ENCODE measurements around the gene C8G. TPM values are rescaled to one million over a fixed set of nuclear protein-coding genes. Genes with fewer than 3 reads are reported as not detected.

C8G gene
- total and polyA plus RNA-seq, 2 of the 8 experiments (the other 6 are each of a cell fraction or from before 2014, with no cell fraction given) = 0.62 to 0.80 TPM

GRCh38 chr9:136931611-136932130, 13.4 kb upstream of the C8G start:
- Histone ChIP-seq H2AK5ac (ENCODE audit: low read depth, low read length) (no peak overlapping the region), H2BK20ac (ENCODE audit: low read length) (no peak overlapping the region), H3K4ac (replicated peaks; ENCODE audit: insufficient read length, low read depth, low read length) (no peak overlapping the region), H3K56ac (replicated peaks; ENCODE audit: insufficient read length, low read depth, low read length) (no peak overlapping the region), H3K4me3 (ENCODE audit: extremely low read depth in 1 of 4, insufficient read depth in 2 of 4, low read depth in 3 of 4, low read length in 4 of 4) (no peak overlapping the region), H3K23me2 (ENCODE audit: low read depth, low read length) (no peaks in the 10 kb centered on the region), H3K9me3 (ENCODE audit: insufficient read depth in 2 of 2, low read depth in 1 of 2, low read length in 1 of 2) (no peaks in the 10 kb centered on the region; a peak in 1 of 4 replicates), H2AFZ (ENCODE audit: low read length) (no peak overlapping the region), H3K18ac (ENCODE audit: extremely low read depth, low read length) (no peak overlapping the region), H3K79me1 (ENCODE audit: low read depth, low read length) (no peaks in the 10 kb centered on the region; the same call in 1 of the 2 replicates), H2BK15ac (ENCODE audit: low read length) (no peak overlapping the region), H3K4me2 (ENCODE audit: insufficient read depth in 1 of 2, low read depth in 2 of 2, low read length in 2 of 2) (no peak overlapping the region), H3K36me3 (ENCODE audit: control insufficient read depth in 2 of 4, insufficient read depth in 4 of 4, low read length in 3 of 4) (peaks cover 2 to 15% (median 4%) of the 10 kb centered on the region in 4 experiments; a peak in 5 of 8 replicates), H4K5ac (ENCODE audit: insufficient read length, low read depth, low read length) (no peak overlapping the region), H3K23ac (ENCODE audit: insufficient read length) (no peak overlapping the region), H3K4me1 (replicated peaks in 1 of 4; ENCODE audit: control insufficient read depth in 3 of 4, insufficient read depth in 4 of 4, low read length in 3 of 4) (peaks cover 0 to 6% (median 0%) of the 10 kb centered on the region in 4 experiments; a peak in 2 of 7 replicates), H2BK12ac (ENCODE audit: low read depth, low read length) (no peak overlapping the region), H4K20me1 (replicated peaks in 1 of 2; ENCODE audit: control insufficient read depth in 1 of 2, insufficient read depth in 2 of 2, low read length in 2 of 2) (peaks cover 0 to 12% of the 10 kb centered on the region in 2 experiments), H2BK5ac (ENCODE audit: low read depth, low read length) (no peak overlapping the region), H3K9ac (replicated peaks in 1 of 4; ENCODE audit: extremely low read depth in 1 of 4, low read depth in 3 of 4, low read length in 3 of 4) (no peak overlapping the region), H2BK120ac (replicated peaks; ENCODE audit: low read depth, low read length) (no peak overlapping the region), H3K14ac (ENCODE audit: insufficient read length) (no peak overlapping the region), H4K8ac (ENCODE audit: extremely low read depth, insufficient read depth, low read length) (no peak overlapping the region), H3K27me3 (replicated peaks in 1 of 4; ENCODE audit: control insufficient read depth in 3 of 4, extremely low read depth in 1 of 4, insufficient read depth in 3 of 4, low read length in 3 of 4) (no peaks in the 10 kb centered on the region), H3K27ac (ENCODE audit: low read depth, low read length) (no peak overlapping the region), H3K79me2 (ENCODE audit: control insufficient read depth in 1 of 2, insufficient read depth in 2 of 2, low read length in 2 of 2) (no peaks in the 10 kb centered on the region; a peak in 1 of 4 replicates), H4K91ac (replicated peaks; ENCODE audit: insufficient read length, low read length) (no peak overlapping the region)
- ChIA-PET CTCF (ENCODE audit: partially characterized antibody) (interaction anchor here (0.6 to 2.7 kb wide), 5 partner anchors 10 to 154 kb away, joined by 3 to 10 read pairs (median 3); no protein-coding TSS in a partner anchor), POLR2A (ENCODE audit: partially characterized antibody) (no interaction called here)
- DNase-seq (ENCODE audit: low read depth in 1 of 2, low spot score in 2 of 2) = no peak
- TF ChIP-seq SP1 (IDR thresholded peaks at IDR 0.05; ENCODE audit: low read depth, low read length) (no peak), USF2 (IDR thresholded peaks at IDR 0.05; ENCODE audit: low read length) (no peak), KDM5A (IDR thresholded peaks at IDR 0.05; ENCODE audit: low read length) (no peak), YY1 (IDR thresholded peaks at IDR 0.05; ENCODE audit: low read depth, low read length) (no peak), MAX (IDR thresholded peaks at IDR 0.05) (no peak), NRF1 (IDR thresholded peaks at IDR 0.05; ENCODE audit: low read depth, low read length) (no peak), RBBP5 (IDR thresholded peaks at IDR 0.05; ENCODE audit: borderline replicate concordance, low read depth, low read length) (no peak), CHD2 (IDR thresholded peaks at IDR 0.05; ENCODE audit: low read length) (no peak), MAFK (IDR thresholded peaks at IDR 0.05; ENCODE audit: low read depth, low read length) (no peak), RNF2 (IDR thresholded peaks at IDR 0.05; ENCODE audit: borderline replicate concordance, low read depth, low read length, missing control alignments, poor library complexity, severe bottlenecking) (no peak), KDM1A (IDR thresholded peaks at IDR 0.05; ENCODE audit: borderline replicate concordance, low read length) (no peak), JUN (IDR thresholded peaks at IDR 0.05; ENCODE audit: low read depth, low read length) (no peak), BRCA1 (IDR thresholded peaks at IDR 0.05; ENCODE audit: low read depth, low read length) (no peak)
- no peak for FAIRE-seq
- 88% methylated on average over 2 of the region's 2 CpGs; no CpG with 5 or more reads in 1 of the 2 experiments for WGBS, 2 experiments (ENCODE audit: extremely low coverage in 1 of 2, insufficient coverage in 1 of 2, insufficient read length in 1 of 2, insufficient replicate concordance in 2 of 2, low coverage in 1 of 2, low lambda C conversion rate in 2 of 2, missing lambda C conversion rate in 1 of 2)
